ENCODE data around the gene HUS1. TPM values are rescaled to one million over a fixed set of nuclear protein-coding genes. Genes with fewer than 3 reads are reported as not detected.

Gene HUS1
- total RNA-seq, 2 donors from 2014 or later, result 65.5 to 80.6 TPM

GRCh38 chr7:47979832-47980181, 392 bp upstream of the HUS1 start:
- ATAC-seq (ENCODE audit: insufficient number of reproducible peaks, low FRiP score, low read depth) (no peak), DNase-seq (ENCODE audit: low spot score) (no peak)
- TF ChIP-seq, protein P1, sequence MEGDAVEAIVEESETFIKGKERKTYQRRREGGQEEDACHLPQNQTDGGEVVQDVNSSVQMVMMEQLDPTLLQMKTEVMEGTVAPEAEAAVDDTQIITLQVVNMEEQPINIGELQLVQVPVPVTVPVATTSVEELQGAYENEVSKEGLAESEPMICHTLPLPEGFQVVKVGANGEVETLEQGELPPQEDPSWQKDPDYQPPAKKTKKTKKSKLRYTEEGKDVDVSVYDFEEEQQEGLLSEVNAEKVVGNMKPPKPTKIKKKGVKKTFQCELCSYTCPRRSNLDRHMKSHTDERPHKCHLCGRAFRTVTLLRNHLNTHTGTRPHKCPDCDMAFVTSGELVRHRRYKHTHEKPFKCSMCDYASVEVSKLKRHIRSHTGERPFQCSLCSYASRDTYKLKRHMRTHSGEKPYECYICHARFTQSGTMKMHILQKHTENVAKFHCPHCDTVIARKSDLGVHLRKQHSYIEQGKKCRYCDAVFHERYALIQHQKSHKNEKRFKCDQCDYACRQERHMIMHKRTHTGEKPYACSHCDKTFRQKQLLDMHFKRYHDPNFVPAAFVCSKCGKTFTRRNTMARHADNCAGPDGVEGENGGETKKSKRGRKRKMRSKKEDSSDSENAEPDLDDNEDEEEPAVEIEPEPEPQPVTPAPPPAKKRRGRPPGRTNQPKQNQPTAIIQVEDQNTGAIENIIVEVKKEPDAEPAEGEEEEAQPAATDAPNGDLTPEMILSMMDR (IDR thresholded peaks at IDR 0.05), result no peak
- Histone ChIP-seq H3K36me3 (peaks cover 27% of the 10 kb centered on the region), H3K27ac (peak overlapping the region; percentile 72 to 86), H3K4me3 (peak overlapping the region; percentile 73), H3K27me3 (replicated peaks; ENCODE audit: insufficient read depth) (no peaks in the 10 kb centered on the region), H3K4me1 (ENCODE audit: control insufficient read depth in 1 of 2, low read depth in 2 of 2) (peaks cover 10 to 17% of the 10 kb centered on the region in 2 donors), H3K9me3 (no peaks in the 10 kb centered on the region)

- DNase-seq (ENCODE audit: low spot score) (no peak), ATAC-seq (ENCODE audit: insufficient number of reproducible peaks, low FRiP score, low read depth) (no peak)
- Histone ChIP-seq H3K36me3 (peaks cover 37% of the 10 kb centered on the region), H3K27me3 (replicated peaks; ENCODE audit: insufficient read depth) (no peaks in the 10 kb centered on the region), H3K4me3 (peak overlapping the region; percentile 73), H3K27ac (peak overlapping the region; percentile 72 to 86), H3K4me1 (ENCODE audit: control insufficient read depth in 1 of 2, low read depth in 2 of 2) (peaks cover 10 to 17% of the 10 kb centered on the region in 2 donors), H3K9me3 (no peaks in the 10 kb centered on the region)
- TF ChIP-seq, protein P1 (IDR thresholded peaks at IDR 0.05), result no peak
Observed at GRCh38 chr7:47978790-47979144, 648 bp downstream of the HUS1 start.

GRCh38 chr7:47973739-47974138, 5.7 kb downstream of the HUS1 start:
- peaks cover 49% of the 10 kb centered on the region for H3K36me3 ChIP-seq
- H3K27ac ChIP-seq, result no peak overlapping the region
- ATAC-seq (ENCODE audit: insufficient number of reproducible peaks, low FRiP score, low read depth) (no peak), DNase-seq (ENCODE audit: low spot score) (no peak)
- H3K4me3 ChIP-seq, result no peak overlapping the region
- TF ChIP-seq, protein P1 (IDR thresholded peaks at IDR 0.05), result no peak
- no peaks in the 10 kb centered on the region for H3K27me3 ChIP-seq (replicated peaks; ENCODE audit: insufficient read depth)
- no peaks in the 10 kb centered on the region for H3K9me3 ChIP-seq
- peaks cover 10 to 16% of the 10 kb centered on the region in 2 donors for H3K4me1 ChIP-seq (ENCODE audit: control insufficient read depth in 1 of 2, low read depth in 2 of 2)

DNA sequence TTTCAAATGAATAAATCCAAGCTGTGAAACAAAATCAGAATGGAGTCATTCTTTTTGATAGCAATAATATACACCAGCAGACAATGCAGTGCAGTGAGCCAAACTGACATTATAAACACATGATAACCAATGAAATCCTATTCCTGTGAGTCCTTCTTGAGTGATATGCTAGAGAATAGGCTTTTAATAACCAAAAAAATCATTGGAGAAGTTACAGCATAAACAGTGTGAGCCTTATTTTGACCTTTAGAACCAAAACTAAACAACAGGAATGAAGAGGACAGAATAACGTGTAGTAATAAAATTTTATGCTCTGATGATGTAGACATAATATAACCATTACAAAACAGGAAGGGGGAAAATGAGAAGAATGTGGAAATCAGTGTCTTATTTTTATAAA, 8.7 kb downstream of the HUS1 start:
- Histone ChIP-seq H3K27ac (peak overlapping the region in 1 of 2 donors; percentile 23), H3K27me3 (replicated peaks; ENCODE audit: insufficient read depth) (no peaks in the 10 kb centered on the region), H3K4me1 (ENCODE audit: control insufficient read depth in 1 of 2, low read depth in 2 of 2) (no peaks in the 10 kb centered on the region), H3K4me3 (no peak overlapping the region), H3K36me3 (peaks cover 50% of the 10 kb centered on the region), H3K9me3 (no peaks in the 10 kb centered on the region)
- DNase-seq (ENCODE audit: low spot score) (no peak), ATAC-seq (ENCODE audit: insufficient number of reproducible peaks, low FRiP score, low read depth) (no peak)
- TF ChIP-seq, protein P1 (IDR thresholded peaks at IDR 0.05), result no peak

DNA sequence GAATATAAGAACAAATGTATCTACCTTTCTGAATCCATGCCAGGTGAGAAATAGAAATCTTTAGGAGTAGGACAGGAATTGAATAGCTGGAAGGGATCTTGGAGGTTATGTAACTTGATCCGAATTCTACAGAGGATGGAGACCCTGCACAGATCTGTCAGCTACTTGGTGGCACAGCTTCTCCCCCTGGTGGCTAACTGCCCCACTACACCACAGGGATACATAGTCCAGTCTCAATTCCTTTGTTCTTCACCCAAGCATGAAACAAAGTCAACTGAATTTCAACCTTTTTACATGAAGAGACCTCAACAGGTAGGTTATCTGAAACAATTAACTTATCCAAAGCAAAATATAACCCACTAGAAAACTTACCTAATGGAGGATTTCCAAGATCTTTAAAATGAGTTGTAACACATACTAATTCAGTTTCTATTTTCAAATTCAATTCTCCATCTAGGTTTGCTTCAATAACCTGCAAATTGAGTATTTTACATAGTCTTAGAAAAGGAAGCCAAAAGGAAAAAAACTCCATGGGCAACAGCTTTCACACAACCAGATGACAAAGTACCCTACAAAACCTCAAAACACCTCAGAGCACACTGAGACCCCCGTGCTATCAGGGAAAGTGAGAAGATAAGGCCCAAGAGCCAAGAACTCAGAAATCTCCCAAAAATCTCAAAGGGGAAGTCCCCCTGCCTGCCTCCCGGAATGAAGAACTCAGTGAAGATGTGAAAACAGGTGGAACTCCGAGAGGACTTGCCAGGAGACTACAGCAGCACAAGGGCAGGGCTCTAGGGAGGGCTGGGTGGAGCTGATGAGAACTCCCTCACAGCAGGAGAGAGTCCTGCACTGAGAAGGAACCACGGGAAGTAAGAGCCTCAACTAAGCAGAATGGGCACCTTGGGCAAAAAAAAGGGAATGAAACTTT, 10.3 kb downstream of the HUS1 start:
- H3K4me1 ChIP-seq (ENCODE audit: control insufficient read depth in 1 of 2, low read depth in 2 of 2), result no peaks in the 10 kb centered on the region
- H3K9me3 ChIP-seq, result no peaks in the 10 kb centered on the region
- H3K27ac ChIP-seq, result no peak overlapping the region
- ATAC-seq (ENCODE audit: insufficient number of reproducible peaks, low FRiP score, low read depth), result no peak
- H3K27me3 ChIP-seq (replicated peaks; ENCODE audit: insufficient read depth), result no peaks in the 10 kb centered on the region
- peaks cover 56% of the 10 kb centered on the region for H3K36me3 ChIP-seq
- no peak overlapping the region for H3K4me3 ChIP-seq
- TF ChIP-seq, protein P1 (IDR thresholded peaks at IDR 0.05), result peak; percentile 86
- DNase-seq (ENCODE audit: low spot score), result no peak

Data from thoracic aorta (tissue), 2 donors.